ENCODE data around the gene PBRM1.
"Not testable (repeated sequence)": the region's sequence is repeated elsewhere in the genome, so short reads cannot be mapped to it uniquely, and the experiment has no call there.

PBRM1 gene
- 168 to 182 reads per million in 2 experiments for total RNA-seq

DNA sequence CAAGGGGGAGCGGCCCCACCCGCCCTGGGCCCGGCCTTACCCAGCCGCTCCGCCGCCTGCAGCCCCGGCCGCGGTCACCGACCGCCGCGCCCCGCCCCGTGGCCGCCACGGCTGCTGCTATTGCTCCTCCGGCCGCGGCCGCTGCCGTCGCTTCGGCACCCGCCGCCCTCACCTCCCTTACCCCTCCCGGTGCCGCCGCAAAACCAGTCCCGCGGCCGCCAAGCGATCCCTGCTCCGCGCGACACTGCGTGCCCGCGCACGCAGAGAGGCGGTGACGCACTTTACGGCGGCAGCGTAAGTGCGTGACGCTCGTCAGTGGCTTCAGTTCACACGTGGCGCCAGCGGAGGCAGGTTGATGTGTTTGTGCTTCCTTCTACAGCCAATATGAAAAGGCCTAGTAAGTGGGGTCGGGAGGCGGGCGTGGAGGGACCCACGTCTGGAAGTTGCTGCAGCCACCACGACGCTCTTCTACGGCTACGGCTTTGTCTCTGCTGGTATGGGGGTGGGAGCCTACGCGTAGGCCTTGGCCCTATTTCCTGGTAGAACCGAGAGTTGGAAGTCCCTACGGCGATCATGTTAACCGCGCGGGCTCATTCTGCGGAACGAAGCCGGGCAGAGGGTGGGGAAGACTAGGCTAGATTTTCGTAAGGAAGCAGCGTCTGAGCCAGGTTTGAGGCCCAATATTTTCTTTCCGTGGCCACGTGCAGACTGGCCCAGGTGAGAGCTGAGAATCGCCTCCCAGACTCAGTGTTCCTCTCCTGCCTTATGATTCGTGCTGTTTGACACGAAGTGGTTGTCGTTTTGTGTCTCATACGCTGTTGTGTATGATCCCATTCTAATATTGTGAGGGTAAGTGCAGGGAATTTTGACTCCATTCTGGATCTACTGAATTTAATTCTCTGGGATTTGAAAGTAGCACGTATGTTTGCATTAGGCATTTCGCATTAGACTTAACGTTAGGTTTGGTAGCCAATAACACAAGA lies at the start of gene PBRM1, which contains the start of gene GNL3:
PBRM1 (minus strand) TSS at position 205 of the 983 bp plus-strand sequence.
GNL3 (plus strand) TSS at position 324 of the 983 bp plus-strand sequence; CDS start at position 385, 61 bp downstream.
- peak; percentile 89 for DNase-seq (ENCODE audit: low read depth)

DNA sequence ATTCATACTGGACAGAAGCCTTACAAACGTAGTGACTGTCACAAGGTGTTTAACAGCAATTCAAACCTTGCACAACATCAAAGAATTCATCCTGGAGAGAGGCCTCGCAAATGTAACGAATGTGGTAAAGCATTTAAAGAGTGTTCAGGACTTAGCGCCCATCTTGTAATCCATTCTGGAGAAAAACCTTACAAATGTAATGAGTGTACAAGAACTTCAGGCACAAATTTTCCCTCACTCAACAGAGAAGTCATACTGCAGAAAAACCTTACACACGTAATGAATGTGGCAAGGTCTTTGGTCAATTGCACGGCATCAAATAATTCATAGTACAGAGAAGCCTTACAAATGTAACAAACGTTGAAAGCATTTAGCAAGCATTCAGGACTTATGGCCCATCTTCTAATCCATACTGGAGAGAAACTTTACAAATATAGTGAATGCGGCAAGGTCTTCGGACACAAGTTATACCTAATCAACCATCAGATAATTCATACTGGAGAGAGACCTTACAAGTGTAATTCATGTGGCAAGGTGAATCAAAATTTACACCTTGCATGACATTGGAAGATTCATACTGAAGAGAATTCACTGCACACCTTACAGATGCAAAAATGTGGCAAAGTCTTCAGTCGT lies 47.7 kb upstream of the PBRM1 start:
- DNase-seq (ENCODE audit: low read depth), result no peak

- no peak for DNase-seq (ENCODE audit: low read depth)
Measured at GRCh38 chr3:52731590-52731989, 45.9 kb upstream of the PBRM1 start.

- no peak for DNase-seq (ENCODE audit: low read depth)
Measured at GRCh38 chr3:52730681-52731080, 45.0 kb upstream of the PBRM1 start.

- DNase-seq (ENCODE audit: low read depth), result not testable (repeated sequence)
Measured at GRCh38 chr3:52728753-52729152, 43.0 kb upstream of the PBRM1 start.

GRCh38 chr3:52724511-52724910 lies 38.8 kb upstream of the PBRM1 start:
- DNase-seq (ENCODE audit: low read depth), result no peak

DNA sequence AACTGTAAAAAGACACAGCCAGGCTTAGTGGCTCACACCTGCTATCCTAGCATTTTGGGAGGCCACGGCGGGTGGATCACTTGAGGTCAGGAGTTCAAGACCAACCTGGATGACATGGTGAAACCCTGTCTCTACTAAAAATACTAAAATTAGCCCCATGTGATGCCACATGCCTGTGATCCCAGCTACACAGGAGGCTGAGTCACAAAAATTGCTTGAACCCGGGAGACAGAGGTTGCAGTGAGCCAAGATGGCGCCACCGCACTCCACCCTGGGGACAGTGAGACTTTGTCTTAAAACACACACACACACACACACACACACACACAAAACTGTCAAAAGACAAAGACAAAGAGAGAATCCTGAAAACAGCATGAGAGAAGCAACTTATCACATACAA lies 38.2 kb upstream of the PBRM1 start:
- DNase-seq (ENCODE audit: low read depth), result no peak

DNA sequence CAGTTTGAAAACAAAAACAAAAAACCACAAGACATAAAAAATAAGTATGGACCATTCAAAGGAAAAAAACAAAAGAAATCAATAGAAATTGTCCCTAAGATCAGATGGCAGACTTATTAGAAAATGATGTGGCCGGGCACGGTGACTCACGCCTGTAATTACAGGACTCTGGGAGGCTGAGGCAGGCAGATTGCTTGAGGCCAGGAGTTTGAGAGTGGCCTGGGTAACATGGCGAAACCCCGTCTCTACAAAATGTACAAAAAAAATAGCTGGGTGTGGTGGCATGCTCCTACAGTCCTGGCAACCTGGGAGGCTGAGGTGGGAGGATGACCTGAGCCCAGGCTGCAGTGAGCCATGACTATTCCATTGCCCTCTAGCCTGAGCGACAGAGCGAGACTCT lies 36.8 kb upstream of the PBRM1 start:
- no peak for DNase-seq (ENCODE audit: low read depth)

- DNase-seq (ENCODE audit: low read depth), result no peak
Measured at GRCh38 chr3:52721730-52722008, 36.0 kb upstream of the PBRM1 start.

DNA sequence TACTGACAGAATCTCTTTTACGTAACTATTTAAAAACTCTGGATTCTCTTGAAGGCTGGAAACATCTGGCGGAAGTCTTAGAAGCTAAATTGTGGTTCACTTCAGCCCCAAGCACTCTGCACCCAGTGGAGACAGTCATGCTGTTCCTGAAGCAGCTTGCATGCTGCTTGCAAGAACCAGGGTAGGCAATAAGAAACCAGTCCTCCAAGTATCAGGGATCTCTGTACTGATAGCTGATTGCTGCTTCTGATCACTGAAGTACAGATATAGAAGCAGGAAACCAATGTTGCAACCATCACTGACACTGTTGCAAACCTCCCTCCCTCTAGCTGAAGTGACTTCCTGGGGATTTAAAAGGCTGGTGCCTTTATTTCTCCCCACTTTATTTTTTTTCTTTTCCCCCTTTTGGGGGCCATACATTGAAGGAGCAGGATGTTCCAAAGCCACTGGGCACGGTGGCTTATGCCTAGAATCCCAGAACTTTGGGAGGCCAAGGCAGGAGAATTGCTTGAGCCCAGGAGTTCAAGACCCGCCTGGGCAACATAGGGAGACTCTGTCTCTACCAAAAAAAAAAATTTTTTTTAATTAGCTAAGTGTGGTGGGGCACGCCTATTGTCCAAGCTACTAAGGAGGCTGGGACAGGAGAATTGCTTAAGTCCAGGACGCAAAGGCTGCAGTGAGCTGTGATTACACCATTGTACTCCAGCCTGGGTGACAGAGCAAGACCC lies 35.5 kb upstream of the PBRM1 start:
- DNase-seq (ENCODE audit: low read depth), result no peak

DNA sequence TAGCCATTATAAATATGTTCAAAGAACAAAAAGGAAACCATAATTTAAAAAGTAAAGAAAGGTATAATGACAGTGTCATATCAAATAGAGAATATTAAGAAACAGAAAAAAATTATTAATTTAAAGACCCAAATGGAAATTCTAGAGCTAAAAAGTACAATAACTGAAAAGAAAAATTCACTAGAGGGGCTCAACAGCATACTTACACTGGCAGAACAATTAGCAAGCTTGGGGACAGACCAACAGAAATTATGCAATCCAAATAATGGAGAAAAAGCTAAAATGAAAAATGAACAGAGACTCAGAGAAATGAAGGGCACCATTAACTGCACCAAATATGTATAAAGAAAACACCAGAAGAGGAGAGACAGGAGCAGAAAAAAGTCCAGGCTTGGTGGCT lies 33.9 kb upstream of the PBRM1 start:
- DNase-seq (ENCODE audit: low read depth), result no peak

- DNase-seq (ENCODE audit: low read depth), result no peak
Measured at GRCh38 chr3:52715714-52716305, 30.1 kb upstream of the PBRM1 start.

GRCh38 chr3:52714335-52715302 lies 28.9 kb upstream of the PBRM1 start:
- DNase-seq (ENCODE audit: low read depth), result no peak

GRCh38 chr3:52712291-52713212 lies 26.8 kb upstream of the PBRM1 start:
- no peak for DNase-seq (ENCODE audit: low read depth)

- DNase-seq (ENCODE audit: low read depth), result no peak
Measured at GRCh38 chr3:52710512-52710911, 24.8 kb upstream of the PBRM1 start.

- no peak for DNase-seq (ENCODE audit: low read depth)
Measured at GRCh38 chr3:52707585-52707984, 21.9 kb upstream of the PBRM1 start.

GRCh38 chr3:52705688-52706686 lies 20.3 kb upstream of the PBRM1 start, which contains the start of the genes GLT8D1 and SPCS1:
GLT8D1 (minus strand) TSS chr3:52705791; CDS start chr3:52700460, 5,331 bp downstream.
SPCS1 (plus strand) TSS chr3:52706106; CDS start chr3:52706247, 141 bp downstream.
- peak; percentile 77 for DNase-seq (ENCODE audit: low read depth)

DNA sequence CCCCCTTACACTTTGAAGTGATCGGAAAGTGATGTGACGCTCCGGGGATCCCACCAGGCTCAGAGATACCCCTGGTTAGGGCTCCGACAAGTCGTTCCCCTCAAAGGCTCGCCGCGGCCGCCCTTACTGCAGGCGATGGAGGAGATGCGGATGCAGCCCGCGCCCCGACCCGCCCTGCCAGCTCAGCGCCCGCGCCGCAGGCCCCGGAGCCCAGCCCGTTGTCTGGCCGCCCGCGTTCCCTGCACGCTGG lies 19.6 kb upstream of the PBRM1 start:
- no peak for DNase-seq (ENCODE audit: low read depth)
